ENCODE results near the gene GSPT1.
A peak's percentile ranks its signal among the peaks of the same experiment; 100 is the strongest.
"Not testable (repeated sequence)": the region's sequence is repeated elsewhere in the genome, so short reads cannot be mapped to it uniquely, and the experiment has no call there.

Gene GSPT1

DNA sequence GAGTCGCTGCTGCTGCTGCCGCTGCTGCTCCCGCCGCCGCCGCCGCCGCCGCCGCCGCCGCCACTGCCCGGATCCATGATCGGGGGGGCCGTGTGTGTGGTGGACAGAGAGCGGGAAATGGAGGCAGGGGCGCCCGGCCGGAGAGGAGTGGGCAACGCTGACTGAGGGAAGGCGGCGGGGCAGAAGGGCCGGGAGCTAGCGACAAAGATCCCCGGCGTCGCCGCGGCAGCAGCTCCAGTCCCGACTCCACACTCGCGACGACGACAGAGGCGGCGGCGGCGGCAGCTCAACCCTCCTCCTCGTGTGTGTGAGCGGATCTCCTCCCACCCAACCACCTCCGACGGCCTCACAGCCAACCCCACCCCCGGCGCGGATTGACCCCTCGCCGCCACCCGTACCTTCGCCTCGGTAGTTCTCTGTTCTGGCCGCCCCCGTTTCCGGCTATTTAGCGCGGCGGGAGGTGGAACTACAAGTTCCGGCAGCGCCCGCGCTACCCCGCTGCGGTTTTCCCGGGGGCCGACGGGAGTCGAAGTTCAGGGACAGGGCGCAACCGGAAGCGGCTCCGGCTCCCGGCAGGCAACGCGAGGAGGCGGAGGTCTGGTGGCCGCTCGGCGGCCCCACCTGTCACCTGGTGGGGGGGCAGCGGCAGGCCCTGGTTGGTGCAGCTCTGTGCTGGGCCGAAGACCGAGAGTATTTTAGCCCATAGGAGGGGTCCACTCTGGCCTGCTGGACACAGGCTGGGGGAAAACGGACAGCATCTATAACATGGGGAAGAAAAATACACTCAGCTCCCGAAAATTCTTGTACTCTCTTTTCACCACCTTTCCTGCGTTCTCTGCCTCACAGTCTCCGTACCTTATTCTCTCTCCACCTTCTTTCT is at the start of gene GSPT1:
GSPT1 (minus strand) TSS at position 313 of the 880 bp plus-strand sequence; CDS start at position 77, 236 bp downstream.
- DNase-seq: peak; percentile 99

DNA sequence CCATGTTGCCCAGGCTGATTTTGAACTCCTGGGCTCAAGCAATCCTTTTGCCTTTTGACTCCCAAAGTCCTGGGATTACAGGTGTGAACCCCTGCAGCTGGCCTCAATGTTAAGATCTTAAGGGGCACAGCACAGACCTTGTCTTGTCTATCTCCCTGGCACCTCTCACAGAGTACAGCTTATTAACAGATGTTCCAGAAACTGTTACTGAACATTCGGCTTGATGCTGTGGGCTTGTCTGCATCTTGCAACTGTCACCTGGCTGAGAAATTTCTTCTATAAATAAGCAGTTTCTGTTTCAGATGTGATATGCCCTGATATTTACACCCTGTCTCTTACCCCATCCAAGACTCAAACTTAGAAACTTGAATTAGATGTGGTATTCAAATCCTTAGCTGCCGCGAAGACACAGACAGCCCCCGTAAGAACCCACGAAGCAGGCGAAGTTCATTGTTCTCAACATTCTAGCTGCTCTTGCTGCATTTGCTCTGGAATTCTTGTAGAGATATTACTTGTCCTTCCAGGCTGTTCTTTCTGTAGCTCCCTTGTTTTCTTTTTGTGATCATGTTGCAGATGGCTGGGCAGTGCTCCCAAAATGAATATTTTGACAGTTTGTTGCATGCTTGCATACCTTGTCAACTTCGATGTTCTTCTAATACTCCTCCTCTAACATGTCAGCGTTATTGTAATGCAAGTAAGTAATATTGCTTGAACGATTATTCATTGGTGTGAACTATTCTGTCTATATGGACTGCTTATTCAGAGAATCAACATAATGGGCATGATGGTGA is 49.2 kb upstream of the GSPT1 start, which contains the start of gene TNFRSF17:
TNFRSF17 (plus strand) TSS at position 450 of the 791 bp plus-strand sequence; CDS start at position 565, 115 bp downstream.
- no peak for DNase-seq

GRCh38 chr16:11963706-11964105 is 48.0 kb upstream of the GSPT1 start:
- DNase-seq: no peak

GRCh38 chr16:11962978-11963377 is 47.2 kb upstream of the GSPT1 start:
- DNase-seq: not testable (repeated sequence)

DNA sequence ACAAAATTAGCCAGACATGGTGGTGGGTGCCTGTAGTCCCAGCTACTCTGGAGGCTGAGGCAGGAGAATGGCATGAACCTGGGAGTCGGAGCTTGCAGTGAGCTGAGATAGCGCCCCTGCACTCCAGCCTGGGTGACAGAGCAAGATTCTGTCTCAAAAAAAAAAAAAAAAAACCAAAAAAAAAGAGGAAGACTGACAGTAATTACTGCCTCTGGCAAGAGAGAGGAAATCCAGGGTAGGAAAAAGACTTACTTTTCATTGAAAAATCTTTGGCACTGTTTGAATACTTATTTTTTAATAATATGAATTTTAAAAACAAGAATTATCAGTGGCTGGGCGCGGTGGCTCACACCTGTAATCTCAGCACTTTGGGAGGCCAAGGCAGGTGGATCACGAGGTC is 46.7 kb upstream of the GSPT1 start:
- not testable (repeated sequence) for DNase-seq

DNA sequence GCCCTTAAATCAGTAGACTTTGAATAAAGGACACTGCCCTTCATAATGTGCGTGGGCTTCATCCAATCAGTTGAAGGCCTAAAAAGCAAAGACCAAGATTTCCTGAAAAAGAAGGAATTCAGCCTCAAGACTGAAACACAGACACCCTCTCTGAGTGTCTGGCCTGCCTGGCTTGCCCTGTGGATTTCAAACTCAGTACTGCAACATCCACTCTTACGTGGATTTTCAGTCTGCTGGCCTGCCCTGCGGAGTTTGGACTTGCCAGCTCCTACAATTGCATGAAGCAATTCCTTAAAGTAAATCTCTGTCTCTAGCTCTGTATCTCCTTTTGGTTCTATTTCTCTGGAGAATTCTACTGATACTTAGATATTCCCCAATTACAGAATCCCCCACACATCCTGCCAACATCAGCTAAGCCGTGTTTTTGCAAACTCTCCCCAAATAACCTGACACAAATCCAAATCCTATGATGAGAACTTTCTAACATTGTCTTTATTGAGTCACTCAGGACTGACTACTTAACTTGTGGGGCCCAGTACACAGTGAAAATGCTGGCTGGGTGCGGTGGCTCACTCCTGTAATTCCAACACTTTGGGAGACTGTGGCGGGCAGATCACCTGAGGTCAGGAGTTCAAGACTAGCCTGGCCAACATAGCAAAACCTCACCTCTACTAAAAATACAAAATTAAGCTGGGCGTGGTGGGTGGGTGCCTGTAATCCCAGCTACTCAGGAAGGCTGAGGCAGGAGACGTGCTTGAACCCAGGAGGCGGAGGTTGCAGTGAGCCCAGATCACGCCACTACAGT is 42.0 kb upstream of the GSPT1 start:
- no peak for DNase-seq

- no peak for DNase-seq
These were observed 40.8 kb upstream of the GSPT1 start for GRCh38 chr16:11956558-11956957.

GRCh38 chr16:11955713-11956123 is 40.0 kb upstream of the GSPT1 start:
- no peak for DNase-seq

- DNase-seq: not testable (repeated sequence)
These were observed 37.8 kb upstream of the GSPT1 start for GRCh38 chr16:11953576-11953975.

- DNase-seq: no peak
These were observed 34.6 kb upstream of the GSPT1 start for GRCh38 chr16:11950388-11950787.

DNA sequence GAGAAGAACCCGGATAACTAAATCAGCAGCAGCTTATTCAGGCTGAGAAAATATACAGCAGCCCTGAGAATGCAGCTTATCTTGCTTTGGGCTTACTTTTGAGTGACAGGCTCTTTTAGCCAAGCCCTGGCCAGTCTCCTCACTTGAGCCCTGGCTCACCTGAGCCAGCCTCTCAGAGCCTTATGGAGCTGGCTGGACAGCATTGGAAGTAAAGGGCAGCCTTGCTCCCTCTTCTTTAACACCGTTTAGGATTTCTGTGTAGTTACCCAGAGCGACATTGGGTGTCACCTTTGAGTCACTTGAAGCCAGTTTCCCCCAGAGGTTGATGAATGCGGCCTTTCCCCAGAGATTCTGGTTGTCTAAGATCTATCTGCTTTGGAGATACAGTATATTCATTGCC is 33.8 kb upstream of the GSPT1 start:
- DNase-seq: no peak

DNA sequence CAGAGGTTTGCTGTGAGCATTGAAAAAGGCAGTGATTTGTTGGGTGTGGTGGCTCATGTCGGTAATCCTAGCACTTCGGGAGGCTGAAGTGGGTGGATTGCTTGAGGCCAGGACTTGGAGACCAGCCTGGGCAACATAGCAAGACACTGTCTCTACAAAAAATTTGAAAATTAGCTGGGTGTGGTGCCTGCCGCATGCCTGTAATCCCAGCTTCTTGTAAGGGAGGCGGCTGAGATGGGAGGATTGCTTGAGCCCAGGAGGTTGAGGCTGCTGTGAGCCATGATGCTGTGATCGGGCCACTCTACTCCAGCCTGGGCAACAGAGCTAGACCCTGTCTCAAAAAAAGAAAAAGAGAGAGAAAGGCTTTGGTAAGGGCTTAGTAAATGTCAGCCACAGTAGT is 33.1 kb upstream of the GSPT1 start:
- no peak for DNase-seq

DNA sequence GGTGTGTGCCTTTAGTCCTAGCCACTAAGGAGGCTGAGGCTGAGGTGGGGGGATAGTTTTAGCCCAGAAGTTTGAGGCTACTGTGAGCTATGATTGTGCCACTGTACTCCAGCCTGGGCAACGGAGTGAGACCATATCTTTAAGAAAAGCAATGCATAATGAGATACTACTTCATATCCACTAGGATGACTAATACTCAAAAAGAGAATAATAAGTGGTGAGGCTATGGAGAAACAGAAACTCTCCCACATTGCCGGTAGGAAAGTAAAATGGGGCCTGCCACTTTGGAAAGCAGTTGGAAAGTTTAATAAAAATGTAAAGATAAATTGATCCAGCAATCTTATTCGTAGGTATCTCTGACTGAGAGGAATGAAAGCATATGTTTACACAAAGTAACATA is 30.7 kb upstream of the GSPT1 start:
- DNase-seq: no peak

- DNase-seq: not testable (repeated sequence)
These were observed 26.2 kb upstream of the GSPT1 start, which contains the start of gene NPIPB2 for GRCh38 chr16:11941945-11942344. Gene NPIPB2 (minus strand): TSS chr16:11942045. CDS start chr16:11942045, 0 bp downstream.

DNA sequence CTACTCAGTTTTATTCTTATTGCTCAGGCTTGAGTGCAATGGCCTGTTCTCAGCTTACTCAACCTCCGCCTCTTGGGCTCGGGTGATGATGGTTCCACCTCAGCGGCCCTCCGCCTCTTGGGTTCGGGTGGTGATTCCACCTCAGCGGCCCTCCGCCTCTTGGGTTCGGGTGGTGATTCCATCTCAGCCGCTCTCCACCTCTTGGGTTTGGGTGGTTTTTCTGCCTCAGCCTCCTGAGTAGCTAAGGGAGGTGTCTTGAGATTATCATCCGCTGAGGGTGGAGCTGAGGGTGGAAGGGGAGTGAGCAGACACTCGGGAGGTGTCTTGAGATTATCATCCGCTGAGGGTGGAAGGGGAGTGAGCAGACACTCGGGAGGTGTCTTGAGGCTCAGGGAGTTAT is 11.6 kb upstream of the GSPT1 start:
- DNase-seq: not testable (repeated sequence)

DNA sequence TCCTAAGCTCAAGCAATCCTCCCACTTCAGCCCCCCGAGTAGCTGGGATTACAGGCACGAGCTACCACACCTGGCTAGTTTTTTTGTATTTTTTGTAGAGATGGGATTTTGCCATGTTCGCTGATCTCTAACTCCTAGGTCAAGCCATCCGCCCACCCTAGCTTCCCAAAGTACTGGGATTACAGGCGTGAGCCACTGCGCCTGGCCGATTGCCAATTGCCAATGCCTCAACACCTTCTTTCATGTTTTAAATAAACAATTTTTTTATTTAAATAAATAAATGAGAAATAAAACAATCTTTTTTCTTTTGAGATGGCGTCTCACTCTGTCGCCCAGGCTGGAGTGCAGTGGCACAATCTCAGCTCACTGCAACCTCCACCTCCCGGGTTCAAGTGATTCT is 8.3 kb upstream of the GSPT1 start:
- not testable (repeated sequence) for DNase-seq

DNA sequence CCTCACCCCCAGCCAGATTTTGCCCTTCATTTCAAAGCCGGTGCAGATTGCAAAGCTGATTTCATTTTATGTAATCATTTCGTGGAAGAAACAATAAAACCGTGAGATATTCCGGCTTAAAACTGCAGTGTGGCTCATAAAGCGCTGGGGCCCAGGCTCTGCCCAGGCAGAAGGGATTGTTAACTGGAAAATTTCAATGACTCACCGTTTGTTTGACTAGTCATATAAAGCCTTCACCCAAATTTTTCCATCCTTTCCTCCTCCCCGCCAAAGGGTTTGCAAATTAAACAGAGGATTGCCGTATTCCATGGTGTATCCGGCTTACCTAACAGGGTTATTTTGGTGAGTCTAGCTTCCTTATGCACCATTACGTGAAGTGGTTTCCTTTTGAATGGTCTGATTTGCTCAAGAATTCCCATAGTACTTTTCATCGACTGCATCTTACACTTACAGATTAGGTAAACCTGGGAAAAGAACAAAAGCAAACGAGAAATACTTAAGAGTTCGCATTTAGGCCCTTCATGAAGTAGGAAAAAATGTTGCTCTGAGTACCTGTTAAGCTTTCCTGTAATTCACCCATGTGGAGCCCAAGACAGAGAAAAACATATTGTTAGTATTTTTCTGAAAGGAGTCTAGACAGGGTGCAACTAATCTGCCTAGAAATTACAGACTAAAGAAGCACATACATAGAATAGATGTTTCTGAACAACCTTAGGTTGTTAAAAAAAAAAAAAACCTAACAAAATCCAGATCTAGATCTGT is 949 bp upstream of the GSPT1 start:
- no peak for DNase-seq

DNA sequence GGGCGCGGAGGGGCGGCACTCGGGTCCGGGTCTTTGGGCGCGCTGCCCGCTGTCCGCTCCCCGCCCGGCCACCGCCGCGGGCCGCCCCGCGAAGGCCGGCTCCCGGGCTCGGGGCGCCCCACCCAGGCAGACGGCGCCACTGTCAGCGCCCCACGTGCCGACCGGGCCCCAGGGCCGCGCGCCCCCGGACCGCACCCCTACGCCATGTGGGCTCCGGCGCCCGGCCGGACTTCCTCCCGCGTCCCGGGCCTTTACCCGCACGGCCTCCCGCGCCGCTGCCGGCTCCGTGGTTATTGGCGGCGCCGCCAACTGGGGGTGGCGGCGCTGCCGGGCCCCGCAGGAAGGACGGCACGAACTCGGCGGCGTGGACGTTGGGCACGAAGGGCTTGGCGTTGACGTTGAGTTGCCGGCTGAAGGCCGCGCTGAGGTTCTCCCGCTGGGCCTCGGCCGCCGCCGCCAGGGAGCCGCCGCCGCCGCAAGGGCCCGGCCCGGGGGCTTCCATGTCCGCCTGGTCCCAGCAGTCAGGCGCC is 577 bp downstream of the GSPT1 start:
- no peak for DNase-seq

- peak; percentile 21 for DNase-seq
These were observed 1.3 kb downstream of the GSPT1 start for GRCh38 chr16:11914210-11915113.

DNA sequence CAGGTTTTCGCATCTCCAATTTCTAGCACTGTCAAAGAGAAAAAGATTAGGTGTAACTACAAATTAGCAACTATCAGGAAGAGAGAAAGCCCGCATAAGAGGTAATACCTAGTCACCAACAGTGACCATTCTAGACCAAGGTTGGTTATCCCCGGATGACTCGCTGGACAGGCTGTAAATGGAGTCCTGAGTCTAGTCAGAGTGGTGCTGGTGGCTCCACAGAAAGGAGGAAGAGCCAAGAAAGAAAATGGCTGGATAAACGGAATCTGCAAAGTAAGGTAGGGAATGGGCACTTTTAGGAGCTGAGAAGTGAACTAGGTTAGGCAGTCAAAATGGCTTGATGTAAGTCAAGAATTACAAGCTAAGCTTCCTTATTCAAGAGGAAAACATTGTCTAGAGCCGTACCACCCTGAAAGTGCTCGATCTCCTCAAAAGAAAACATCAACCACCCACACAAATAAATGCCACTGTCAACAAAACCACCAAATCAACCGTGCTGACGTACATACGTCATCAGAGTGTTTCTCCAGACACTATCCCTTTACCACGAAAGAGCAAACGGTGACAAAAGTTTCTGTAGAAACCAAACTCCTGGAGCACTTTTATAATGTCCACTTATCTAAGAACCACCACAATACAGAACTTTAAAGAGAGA is 2.2 kb downstream of the GSPT1 start:
- DNase-seq: peak; percentile 29

All from activated gamma-delta T cell treated with Interleukin-2 at 50 U/mL for 16 hours (primary cell).